Adipocyte (in vitro differentiated cells): ENCODE measurements around the gene LYZL1.
"Not testable (repeated sequence)": the region's sequence is repeated elsewhere in the genome, so short reads cannot be mapped to it uniquely, and the experiment has no call there.

ENCODE experiments used
- DNase-seq: peaks from one replicate; pipeline ENCODE4 v3.0.0-alpha.2; 2015; ENCODE audit warnings: low read depth
- H3K27me3 ChIP-seq: replicated peaks from 2 replicates; pipeline ENCODE4 v1.7.0; 2013; ENCODE audit warnings: mild to moderate bottlenecking, low read length, moderate library complexity; ENCODE audit not compliant: control insufficient read depth, insufficient read depth
- H3K36me3 ChIP-seq: 2 replicates; pipeline ENCODE4 v1.7.0; 2013; ENCODE audit warnings: low read length, mild to moderate bottlenecking, moderate library complexity; ENCODE audit not compliant: control insufficient read depth, insufficient read depth, severe bottlenecking
- H3K4me1 ChIP-seq: 2 replicates; pipeline ENCODE4 v1.7.0; 2013; ENCODE audit warnings: mild to moderate bottlenecking, low read length, moderate library complexity; ENCODE audit not compliant: control insufficient read depth, insufficient read depth
- H3K4me3 ChIP-seq: 2 replicates; pipeline ENCODE4 v1.7.0; 2013; ENCODE audit warnings: mild to moderate bottlenecking, low read length, moderate library complexity
- H3K9ac ChIP-seq: 2 replicates; pipeline ENCODE4 v1.7.0; 2013; ENCODE audit warnings: mild to moderate bottlenecking, low read length, moderate library complexity
- H3K9me3 ChIP-seq: 2 replicates; pipeline ENCODE4 v1.7.0; 2013; ENCODE audit warnings: mild to moderate bottlenecking, low read length, moderate library complexity; ENCODE audit not compliant: control insufficient read depth

Gene LYZL1

DNA sequence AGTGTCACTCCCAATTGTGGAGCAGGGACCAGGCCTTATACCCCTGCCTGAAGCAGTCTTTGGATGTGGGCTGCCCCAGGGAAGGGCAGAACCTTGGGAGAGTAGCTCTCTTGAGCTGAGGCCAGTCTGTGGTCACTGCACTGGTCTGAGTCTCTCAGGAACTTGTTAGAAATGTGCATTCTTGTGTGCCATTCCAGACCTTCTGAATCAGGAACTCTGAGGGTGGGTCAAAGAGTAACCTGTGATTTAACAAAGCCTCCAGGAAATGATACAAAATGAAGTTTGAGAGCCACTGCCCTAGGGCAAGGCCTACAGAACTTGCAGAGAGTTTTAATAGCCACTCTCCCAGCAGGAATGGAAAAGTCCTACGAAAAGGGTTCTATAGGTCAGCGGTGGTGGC lies 68.1 kb downstream of the LYZL1 start:
- Histone ChIP-seq H3K4me1 (peaks cover 18% of the 10 kb centered on the region), H3K27me3 (peaks cover 6% of the 10 kb centered on the region), H3K36me3 (no peaks in the 10 kb centered on the region), H3K4me3 (no peak overlapping the region), H3K9me3 (no peaks in the 10 kb centered on the region), H3K9ac (no peak overlapping the region)
- no peak for DNase-seq

DNA sequence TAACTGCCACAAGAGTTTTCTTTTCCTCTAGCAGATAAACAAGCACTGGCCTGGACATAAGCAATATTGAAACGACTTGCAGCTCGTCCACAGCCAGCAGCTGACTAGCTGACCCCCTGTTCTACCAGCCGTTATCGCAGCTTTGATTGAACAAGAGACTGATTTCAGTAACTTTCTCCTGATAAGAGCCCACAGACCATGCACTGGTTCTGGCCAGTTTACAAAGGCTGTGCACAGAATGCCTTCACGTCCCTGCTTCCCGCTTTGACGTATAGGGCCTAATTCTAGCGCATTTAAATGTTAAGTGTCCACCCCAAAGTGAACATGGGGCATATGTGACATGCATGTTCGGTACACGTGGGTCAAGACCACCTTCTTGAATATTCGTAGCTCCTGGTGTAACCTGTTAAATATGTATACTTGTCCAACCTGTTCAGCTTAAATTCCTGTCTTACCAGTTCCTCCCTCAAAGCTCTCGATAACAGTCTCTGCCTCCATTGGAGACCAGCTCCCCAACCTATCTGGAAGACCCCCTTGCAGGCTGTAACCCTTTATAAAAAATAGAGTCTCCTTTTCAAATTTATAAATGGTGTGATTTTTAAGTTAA lies 69.2 kb downstream of the LYZL1 start:
- peaks cover 14% of the 10 kb centered on the region for H3K4me1 ChIP-seq
- no peaks in the 10 kb centered on the region for H3K9me3 ChIP-seq
- H3K4me3 ChIP-seq = no peak overlapping the region
- H3K9ac ChIP-seq = no peak overlapping the region
- no peaks in the 10 kb centered on the region for H3K36me3 ChIP-seq
- DNase-seq = no peak
- H3K27me3 ChIP-seq = no peaks in the 10 kb centered on the region

DNA sequence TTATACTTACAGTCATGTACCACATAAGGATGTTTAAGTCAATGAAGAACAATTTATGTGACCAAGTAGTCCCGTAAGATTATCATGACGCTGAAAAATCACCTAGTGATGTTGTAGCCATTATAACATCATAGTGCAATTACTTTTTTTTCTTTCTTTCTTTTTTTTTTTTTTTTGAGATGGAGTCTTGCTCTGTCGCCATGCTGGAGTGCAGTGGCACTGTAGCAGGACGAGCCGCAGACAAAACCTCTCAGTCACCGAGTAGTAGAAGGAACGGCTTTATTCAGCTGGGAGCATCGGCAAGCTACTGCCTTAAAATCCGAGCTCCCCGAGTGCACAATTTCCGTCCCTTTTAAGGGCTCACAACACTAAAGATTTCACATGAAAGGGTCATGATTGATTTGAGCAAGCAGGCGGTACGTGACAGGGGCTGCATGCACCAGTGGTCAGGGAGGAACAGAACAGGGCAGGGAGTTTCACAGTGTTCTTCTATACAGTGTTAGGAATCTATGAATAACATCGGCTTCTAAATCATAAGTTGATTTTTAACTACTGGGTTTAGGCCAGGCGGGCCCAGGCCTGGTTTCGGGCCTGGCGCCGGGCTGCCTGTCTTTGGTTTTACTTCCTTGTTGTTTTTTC lies 71.5 kb downstream of the LYZL1 start:
- not testable (repeated sequence) for H3K36me3 ChIP-seq, H3K9me3 ChIP-seq, DNase-seq, H3K27me3 ChIP-seq, H3K4me3 ChIP-seq, H3K4me1 ChIP-seq, H3K9ac ChIP-seq
